T-cell (primary cell): Measurements from ENCODE around the gene MRPL4. TPM values are rescaled to one million over a fixed set of nuclear protein-coding genes. Genes with fewer than 3 reads are reported as not detected.

Experiments used
- ATAC-seq, 4 experiments: fragments of 200-7000 bp in 3 of 4; fragments of 150-1000 bp in 1 of 4; cut with Tn5 transposase; replicated peaks in 1 of 4; 1 replicate in 3 of 4; 2 replicates in 1 of 4; pipeline ENCODE4 v1.10.0; 2021; ENCODE audit warnings: moderate library complexity in 3 of 4, mild to moderate bottlenecking in 2 of 4, moderate number of reproducible peaks in 1 of 4
- CTCF ChIA-PET, 2 donors: fragments of 300-600 bp; sonication (Branson Sonifier 250); formaldehyde crosslinking; loops; one replicate each; lab custom pipeline; 2022; ENCODE audit warnings: antibody characterized with exemption in 2 of 2; lab: Charles Lee
- POLR2A ChIA-PET, 2 donors: fragments of 300-600 bp; sonication (Branson Sonifier 250); formaldehyde crosslinking; loops; one replicate each; lab custom pipeline; 2022; ENCODE audit warnings: antibody characterized with exemption in 2 of 2; lab: Charles Lee
- DNase-seq, 35 experiments: peaks; one replicate each; pipeline versions ENCODE4 v3.0.0 to v3.0.0-alpha.2; 2013 to 2023
- H3K27ac ChIP-seq: one replicate; pipeline ENCODE4 v1.5.1; 2013; ENCODE audit warnings: low read length
- H3K27me3 ChIP-seq, 2 experiments: replicated peaks in 1 of 2; 1 replicate in 1 of 2; 2 replicates in 1 of 2; pipeline versions ENCODE4 v1.6.1 to v1.7.0; 2013; ENCODE audit warnings: low read length in 1 of 2, mixed read lengths in 1 of 2; ENCODE audit not compliant: control insufficient read depth in 2 of 2, insufficient read depth in 2 of 2; ENCODE audit errors: extremely low read depth in 1 of 2
- H3K36me3 ChIP-seq, 2 donors: 1 replicate in 1 of 2; 2 replicates in 1 of 2; pipeline versions ENCODE4 v1.6.1 to v1.7.0; 2013; ENCODE audit warnings: low read length in 1 of 2; ENCODE audit not compliant: control insufficient read depth in 2 of 2, insufficient read depth in 1 of 2; ENCODE audit errors: extremely low read depth in 1 of 2
- H3K4me1 ChIP-seq, 2 experiments: 1 replicate in 1 of 2; 2 replicates in 1 of 2; pipeline versions ENCODE4 v1.6.1 to v1.7.0; 2013; ENCODE audit warnings: low read length in 2 of 2, mixed read lengths in 1 of 2; ENCODE audit not compliant: insufficient read depth in 2 of 2, control insufficient read depth in 1 of 2; ENCODE audit errors: extremely low read depth in 1 of 2
- H3K4me3 ChIP-seq, 2 donors: 1 replicate in 1 of 2; 2 replicates in 1 of 2; pipeline versions ENCODE4 v1.5.1 to v1.7.0; 2013; ENCODE audit warnings: mild to moderate bottlenecking in 2 of 2, low read length in 1 of 2, moderate library complexity in 1 of 2; ENCODE audit not compliant: control insufficient read depth in 1 of 2; ENCODE audit errors: extremely low read depth in 1 of 2
- H3K9me3 ChIP-seq: 2 replicates; pipeline ENCODE4 v1.7.0; 2013
- H3K27ac Mint-ChIP-seq, 2 donors: one replicate each; pipeline ENCODE4 v1.8.0; 2020 to 2021; ENCODE audit warnings: mild to moderate bottlenecking in 2 of 2, mixed read lengths in 2 of 2
- H3K27me3 Mint-ChIP-seq, 2 donors: one replicate each; pipeline ENCODE4 v1.8.0; 2021 to 2022; ENCODE audit warnings: mixed read lengths in 2 of 2
- H3K36me3 Mint-ChIP-seq: one replicate; pipeline ENCODE4 v1.8.0; 2021; ENCODE audit warnings: mixed read lengths
- H3K4me1 Mint-ChIP-seq, 3 donors: one replicate each; pipeline ENCODE4 v1.8.0; 2020 to 2022; ENCODE audit warnings: mixed read lengths in 3 of 3, mild to moderate bottlenecking in 1 of 3
- H3K4me3 Mint-ChIP-seq, 3 donors: one replicate each; pipeline ENCODE4 v1.8.0; 2020 to 2022; ENCODE audit warnings: mild to moderate bottlenecking in 3 of 3, mixed read lengths in 3 of 3, moderate library complexity in 3 of 3
- H3K9me3 Mint-ChIP-seq, 3 donors: one replicate each; pipeline ENCODE4 v1.8.0; 2020 to 2022; ENCODE audit warnings: mixed read lengths in 3 of 3
- WGBS: methylation state at CpG from one replicate; pipeline ENCODE4 v1.1.5; 2013; ENCODE audit warnings: missing lambda C conversion rate; ENCODE audit not compliant: insufficient coverage; 5-methylcytosine and 5-hydroxymethylcytosine counted together
- total RNA-seq, 35 experiments: library from RNA in 6 of 35; stranded (reverse) in 6 of 35; fragments of 120-200 nt in 1 of 35; gene quantifications; one replicate each; pipeline versions ENCODE4 v1.2.1 to v1.2.4 and lab custom pipeline; 2013 to 2026

The MRPL4 gene
- total RNA-seq, 5 donors from 2014 or later (not counting 1 experiment from before 2014, with no cell fraction given): 32.9 to 56.6 (median 53.1) TPM

DNA sequence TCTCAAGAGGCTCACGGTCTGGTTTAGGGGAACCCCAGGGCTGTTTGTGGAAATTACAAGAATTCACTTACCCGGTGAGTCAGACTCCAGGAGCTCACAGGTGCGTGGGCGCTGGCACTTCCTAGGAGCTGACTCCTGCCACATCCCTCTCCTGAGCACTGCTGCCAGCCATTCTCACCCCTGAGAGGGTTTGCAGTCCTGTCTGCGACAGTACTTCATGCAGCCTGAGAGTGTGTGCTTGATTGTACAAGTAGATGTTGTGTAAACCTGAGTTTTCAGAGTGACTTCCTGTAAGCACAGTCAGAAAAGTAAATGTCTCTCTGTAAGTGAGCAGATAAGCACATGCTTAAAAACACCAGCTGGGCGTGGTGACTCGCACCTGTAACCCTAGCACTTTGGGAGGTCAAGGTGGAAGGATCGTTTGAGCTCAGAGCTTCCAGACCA lies 8.1 kb downstream of the MRPL4 start:
- no peak overlapping the region for H3K27ac ChIP-seq
- H3K4me1 ChIP-seq: peaks cover 0 to 18% of the 10 kb centered on the region in 2 experiments
- DNase-seq: peak in 1 of 35 experiments; percentile 24
- Mint-ChIP-seq H3K9me3 (no peaks in the 10 kb centered on the region), H3K4me1 (peaks cover 0 to 7% (median 6%) of the 10 kb centered on the region in 3 donors), H3K4me3 (no peak overlapping the region), H3K27ac (peak overlapping the region; percentile 28 to 71), H3K36me3 (peaks cover 26% of the 10 kb centered on the region), H3K27me3 (no peaks in the 10 kb centered on the region)
- ATAC-seq: peak in 1 of 4 experiments; percentile 38
- H3K9me3 ChIP-seq: no peaks in the 10 kb centered on the region
- H3K4me3 ChIP-seq: no peak overlapping the region
- 52% methylated on average over 5 of the region's 8 CpGs for WGBS
- ChIA-PET POLR2A (no interaction called here), CTCF (interaction anchor here (0.7 to 3.0 kb wide), 10 partner anchors 9 to 146 kb away, joined by 3 to 37 read pairs (median 4); partner anchors contain the start of gene ICAM1 (in 1 of the 2))
- H3K36me3 ChIP-seq: peaks cover 2 to 31% of the 10 kb centered on the region in 2 donors
- no peaks in the 10 kb centered on the region for H3K27me3 ChIP-seq

DNA sequence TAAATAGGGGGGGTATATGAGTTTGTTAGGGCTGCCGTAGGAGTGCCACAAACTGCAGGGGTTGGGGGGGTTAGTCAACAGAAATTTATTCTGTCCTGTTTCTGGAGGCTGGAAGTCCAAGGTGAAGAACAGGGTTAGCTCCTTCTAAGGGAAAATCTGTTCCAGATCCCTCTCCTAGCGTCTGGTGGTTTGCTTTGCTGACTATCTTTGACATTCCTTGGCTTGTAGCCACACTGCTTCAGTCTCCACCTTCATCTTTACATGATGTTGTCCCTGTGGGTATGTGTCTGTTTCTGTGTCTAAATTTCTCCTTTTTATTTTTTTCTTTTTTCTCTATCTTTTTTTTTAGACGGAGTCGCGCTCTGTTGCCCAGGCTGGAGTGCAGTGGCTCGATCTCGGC lies 10.8 kb downstream of the MRPL4 start:
- no peaks in the 10 kb centered on the region for H3K9me3 Mint-ChIP-seq

DNA sequence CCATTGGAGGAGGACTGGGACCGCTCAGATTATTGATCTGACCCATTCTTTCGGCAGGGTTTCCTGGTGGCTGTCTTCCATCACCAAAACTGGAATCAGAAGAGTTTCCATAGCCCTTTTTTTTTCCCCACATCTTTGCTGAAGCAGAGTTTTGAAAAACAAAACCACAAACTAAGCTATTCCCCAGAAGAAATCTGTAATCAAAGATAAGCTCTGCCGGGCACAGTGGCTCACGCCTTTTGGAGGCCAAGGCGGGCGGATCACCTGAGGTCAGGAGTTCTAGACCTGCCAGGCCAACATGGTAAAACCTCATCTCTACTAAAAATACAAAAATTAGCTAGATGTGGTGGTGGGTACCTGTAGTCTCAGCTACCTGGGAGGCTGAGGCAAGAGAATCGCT lies 14.7 kb downstream of the MRPL4 start:
- H3K4me1 ChIP-seq: peaks cover 3 to 25% of the 10 kb centered on the region in 2 experiments
- no peaks in the 10 kb centered on the region for H3K9me3 ChIP-seq
- H3K4me3 Mint-ChIP-seq: no peak overlapping the region
- no peak overlapping the region for H3K27ac Mint-ChIP-seq
- ChIA-PET CTCF (interaction anchor here (0.6 to 1.9 kb wide), 6 partner anchors 93 to 400 kb away, joined by 3 to 9 read pairs (median 5); no protein-coding TSS in a partner anchor), POLR2A (interaction anchor here in 1 of 2 donors (0.7 kb wide), 1 partner anchor 384 kb away, joined by 5 read pairs; no protein-coding TSS in a partner anchor)
- no peak overlapping the region for H3K4me3 ChIP-seq
- no peaks in the 10 kb centered on the region for H3K27me3 ChIP-seq
- 100% methylated on average over 1 of the region's 7 CpGs for WGBS
- DNase-seq (no peak), ATAC-seq (no peak)
- no peaks in the 10 kb centered on the region for H3K27me3 Mint-ChIP-seq
- no peak overlapping the region for H3K27ac ChIP-seq
- no peaks in the 10 kb centered on the region for H3K36me3 ChIP-seq
- no peaks in the 10 kb centered on the region for H3K9me3 Mint-ChIP-seq
- peaks cover 11 to 20% (median 19%) of the 10 kb centered on the region in 3 donors for H3K4me1 Mint-ChIP-seq
- no peaks in the 10 kb centered on the region for H3K36me3 Mint-ChIP-seq

More for the DNA sequence above, 10.8 kb downstream of the MRPL4 start:
- H3K4me3 ChIP-seq: no peak overlapping the region
- DNase-seq (no peak), ATAC-seq (no peak)
- Mint-ChIP-seq H3K4me3 (no peak overlapping the region), H3K4me1 (peaks cover 0 to 7% (median 4%) of the 10 kb centered on the region in 3 donors), H3K27ac (no peak overlapping the region), H3K36me3 (peaks cover 10% of the 10 kb centered on the region), H3K27me3 (no peaks in the 10 kb centered on the region)
- WGBS: 80% methylated on average over 1 of the region's 7 CpGs
- H3K36me3 ChIP-seq: peaks cover 0 to 10% of the 10 kb centered on the region in 2 donors
- H3K4me1 ChIP-seq: peaks cover 0 to 18% of the 10 kb centered on the region in 2 experiments
- no peak overlapping the region for H3K27ac ChIP-seq
- no peaks in the 10 kb centered on the region for H3K9me3 ChIP-seq
- no peaks in the 10 kb centered on the region for H3K27me3 ChIP-seq
- POLR2A ChIA-PET: interaction anchor here in 1 of 2 donors (0.6 kb wide), 1 partner anchor 151 kb away, joined by 5 read pairs; no protein-coding TSS in a partner anchor
- CTCF ChIA-PET: no interaction called here

DNA sequence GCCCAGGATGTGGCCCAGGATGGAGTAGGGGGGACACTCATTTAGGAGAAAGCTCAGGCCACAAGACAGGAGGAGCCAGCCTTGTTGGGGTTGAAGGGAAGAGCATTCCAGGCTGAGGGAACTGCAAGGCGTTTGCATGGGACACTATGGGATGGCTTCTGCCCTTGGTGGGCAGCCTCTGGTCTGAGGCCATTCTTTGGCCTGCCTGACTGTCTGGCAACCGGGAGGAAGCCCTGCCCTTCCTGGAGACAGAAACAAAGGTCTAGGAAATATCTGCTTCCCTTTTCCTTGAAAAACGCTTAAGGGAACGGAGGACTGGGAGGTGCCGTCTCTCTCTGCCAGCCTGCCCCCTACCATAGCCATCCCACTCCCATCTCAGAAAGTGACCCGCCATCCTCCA lies 16.1 kb downstream of the MRPL4 start:
- 84% methylated on average over 5 of the region's 6 CpGs for WGBS
- CTCF ChIA-PET: interaction anchor here (0.5 to 4.7 kb wide), 6 partner anchors 8 to 166 kb away, joined by 3 to 75 read pairs (median 4); no protein-coding TSS in a partner anchor
- peaks cover 16 to 30% (median 24%) of the 10 kb centered on the region in 3 donors for H3K4me1 Mint-ChIP-seq
- no peaks in the 10 kb centered on the region for H3K27me3 Mint-ChIP-seq
- H3K9me3 Mint-ChIP-seq: no peaks in the 10 kb centered on the region
- no peaks in the 10 kb centered on the region for H3K36me3 Mint-ChIP-seq
- Histone ChIP-seq H3K4me3 (no peak overlapping the region), H3K27ac (no peak overlapping the region), H3K27me3 (no peaks in the 10 kb centered on the region), H3K36me3 (no peaks in the 10 kb centered on the region), H3K4me1 (peaks cover 3 to 36% of the 10 kb centered on the region in 2 experiments), H3K9me3 (no peaks in the 10 kb centered on the region)
- ATAC-seq (no peak), DNase-seq (no peak)
- H3K4me3 Mint-ChIP-seq: peak overlapping the region in 1 of 3 donors; percentile 37
- POLR2A ChIA-PET: no interaction called here
- H3K27ac Mint-ChIP-seq: no peak overlapping the region

DNA sequence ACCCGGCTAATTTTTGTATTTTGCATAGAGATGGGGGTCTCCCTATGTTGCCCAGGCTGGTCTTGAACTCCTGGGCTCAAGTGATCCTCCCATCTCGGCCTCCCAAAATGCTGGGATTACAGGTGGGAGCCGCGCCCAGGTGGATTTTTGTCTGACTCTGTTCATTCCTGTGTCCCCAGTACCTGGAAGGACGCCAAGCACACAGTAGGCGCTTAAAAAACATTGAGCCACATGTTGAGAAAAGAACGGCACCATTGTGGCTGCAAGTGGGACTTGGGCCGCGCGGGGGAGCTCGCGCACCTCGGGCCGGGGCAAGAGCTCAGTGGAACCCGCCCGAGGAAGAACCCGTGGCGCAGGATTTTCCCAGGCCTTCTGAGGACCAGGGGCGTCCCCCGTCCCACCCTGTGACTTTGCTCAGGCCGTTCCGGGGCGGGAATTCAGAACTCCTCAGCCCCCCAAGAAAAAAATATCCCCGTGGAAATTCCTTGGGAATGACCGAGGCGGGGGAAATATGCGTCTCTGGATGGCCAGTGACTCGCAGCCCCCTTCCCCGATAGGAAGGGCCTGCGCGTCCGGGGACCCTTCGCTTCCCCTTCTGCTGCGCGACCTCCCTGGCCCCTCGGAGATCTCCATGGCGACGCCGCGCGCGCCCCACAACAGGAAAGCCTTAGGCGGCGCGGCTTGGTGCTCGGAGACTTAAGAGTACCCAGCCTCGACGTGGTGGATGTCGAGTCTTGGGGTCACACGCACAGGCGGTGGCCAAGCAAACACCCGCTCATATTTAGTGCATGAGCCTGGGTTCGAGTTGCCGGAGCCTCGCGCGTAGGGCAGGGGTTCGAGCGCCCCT lies 17.5 kb downstream of the MRPL4 start:
- peaks cover 22 to 30% (median 27%) of the 10 kb centered on the region in 3 donors for H3K4me1 Mint-ChIP-seq
- ChIA-PET CTCF (interaction anchor here (0.6 to 4.7 kb wide), 13 partner anchors 9 to 826 kb away, joined by 3 to 75 read pairs (median 6); partner anchors contain the start of gene TYK2 (in 1 of the 2)), POLR2A (interaction anchor here in 1 of 2 donors (0.6 to 1.0 kb wide), 2 partner anchors 9 to 411 kb away, joined by 4 to 13 read pairs; no protein-coding TSS in a partner anchor)
- 2% methylated on average over 55 of the region's 59 CpGs for WGBS
- H3K27me3 Mint-ChIP-seq: no peaks in the 10 kb centered on the region
- ATAC-seq: peak; percentile 67 to 74 (median 70)
- Histone ChIP-seq H3K27ac (peak overlapping the region; percentile 94), H3K36me3 (peaks cover 0 to 1% of the 10 kb centered on the region in 2 donors), H3K27me3 (no peaks in the 10 kb centered on the region), H3K9me3 (no peaks in the 10 kb centered on the region), H3K4me3 (peak overlapping the region; percentile 60 to 81), H3K4me1 (peaks cover 3 to 36% of the 10 kb centered on the region in 2 experiments)
- DNase-seq: peak; percentile 60 to 92 (median 82)
- peaks cover 3% of the 10 kb centered on the region for H3K36me3 Mint-ChIP-seq
- no peaks in the 10 kb centered on the region for H3K9me3 Mint-ChIP-seq
- H3K27ac Mint-ChIP-seq: peak overlapping the region; percentile 82 to 87
- peak overlapping the region; percentile 81 to 84 (median 81) for H3K4me3 Mint-ChIP-seq

DNA sequence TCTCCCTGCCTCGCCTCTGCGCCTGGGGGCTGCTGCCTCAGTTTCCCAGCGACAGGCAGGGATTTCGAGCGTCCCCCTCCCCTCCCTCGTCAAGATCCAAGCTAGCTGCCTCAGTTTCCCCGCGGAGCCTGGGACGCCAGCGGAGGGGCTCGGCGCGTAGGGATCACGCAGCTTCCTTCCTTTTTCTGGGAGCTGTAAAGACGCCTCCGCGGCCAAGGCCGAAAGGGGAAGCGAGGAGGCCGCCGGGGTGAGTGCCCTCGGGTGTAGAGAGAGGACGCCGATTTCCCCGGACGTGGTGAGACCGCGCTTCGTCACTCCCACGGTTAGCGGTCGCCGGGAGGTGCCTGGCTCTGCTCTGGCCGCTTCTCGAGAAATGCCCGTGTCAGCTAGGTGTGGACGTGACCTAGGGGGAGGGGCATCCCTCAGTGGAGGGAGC lies 18.2 kb downstream of the MRPL4 start:
- Histone ChIP-seq H3K27me3 (no peaks in the 10 kb centered on the region), H3K27ac (peak overlapping the region; percentile 94), H3K36me3 (peaks cover 0 to 8% of the 10 kb centered on the region in 2 donors), H3K4me1 (peaks cover 3 to 36% of the 10 kb centered on the region in 2 experiments), H3K9me3 (no peaks in the 10 kb centered on the region), H3K4me3 (peak overlapping the region; percentile 60 to 81)
- H3K27me3 Mint-ChIP-seq: no peaks in the 10 kb centered on the region
- CTCF ChIA-PET: interaction anchor here (0.9 to 4.7 kb wide), 11 partner anchors 10 to 142 kb away, joined by 4 to 75 read pairs (median 8); partner anchors contain the start of genes ICAM5 (in 1 of the 2), RAVER1 (in 1 of the 2) and TYK2 (in 1 of the 2)
- peak; percentile 41 to 66 (median 58) for ATAC-seq
- under 1% methylated on average over 32 of the region's 37 CpGs for WGBS
- DNase-seq: peak in 34 of 35 experiments; percentile 37 to 81 (median 61)
- peaks cover 22 to 33% (median 27%) of the 10 kb centered on the region in 3 donors for H3K4me1 Mint-ChIP-seq
- no peaks in the 10 kb centered on the region for H3K9me3 Mint-ChIP-seq
- peaks cover 7% of the 10 kb centered on the region for H3K36me3 Mint-ChIP-seq
- peak overlapping the region; percentile 82 to 87 for H3K27ac Mint-ChIP-seq
- peak overlapping the region; percentile 81 to 84 (median 81) for H3K4me3 Mint-ChIP-seq
- POLR2A ChIA-PET: no interaction called here
